ENCODE results near the gene CACTIN.
"Not testable (repeated sequence)": the region's sequence is repeated elsewhere in the genome, so short reads cannot be mapped to it uniquely, and the experiment has no call there.

Gene CACTIN

DNA sequence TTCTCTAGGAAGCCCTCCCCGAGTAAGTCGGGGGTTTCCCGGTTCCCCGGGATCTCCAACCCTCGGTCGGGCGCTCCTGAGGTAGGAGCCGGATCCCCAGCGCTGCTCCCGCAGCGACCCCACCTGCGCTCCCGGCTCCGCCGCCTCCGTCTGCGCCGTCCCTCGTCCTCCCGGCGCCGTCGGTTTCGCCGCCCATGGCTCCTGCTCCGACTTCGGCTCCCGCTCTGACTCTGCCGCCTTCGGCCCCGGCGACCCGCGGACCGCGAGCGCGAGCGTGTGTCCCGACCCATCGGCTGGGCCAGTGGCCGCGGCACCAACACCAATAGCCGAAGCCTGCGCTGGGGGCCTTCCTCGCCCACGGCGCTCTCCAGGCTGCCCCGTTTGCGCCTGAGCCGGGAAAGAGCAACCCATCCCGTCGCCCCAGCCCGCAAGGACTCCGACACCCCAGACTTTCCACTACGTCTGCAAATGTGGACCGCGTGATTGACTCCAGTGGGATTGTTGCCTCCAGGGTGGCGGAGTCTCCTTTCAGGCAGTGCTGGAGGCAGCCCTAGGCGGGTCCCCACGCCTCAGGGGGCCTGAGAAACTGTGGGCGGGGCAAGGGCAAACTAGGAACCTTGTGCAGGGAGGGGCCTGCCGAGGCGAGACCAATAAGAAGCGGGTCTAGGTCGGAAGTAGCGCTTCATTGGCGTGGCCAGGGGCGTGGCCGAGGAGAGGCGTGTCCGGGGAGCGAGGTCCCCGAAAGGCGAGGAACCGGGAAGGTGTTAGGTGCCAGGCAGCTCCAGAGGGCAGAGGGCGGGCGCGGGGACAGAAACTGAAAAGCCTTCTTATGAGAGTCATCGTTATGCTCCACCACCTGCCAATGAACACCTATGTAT lies at the start of gene CACTIN:
CACTIN (minus strand) TSS at position 318 of the 878 bp plus-strand sequence; CDS start at position 290, 28 bp downstream.
- peak; percentile 98 to 99 for DNase-seq

DNA sequence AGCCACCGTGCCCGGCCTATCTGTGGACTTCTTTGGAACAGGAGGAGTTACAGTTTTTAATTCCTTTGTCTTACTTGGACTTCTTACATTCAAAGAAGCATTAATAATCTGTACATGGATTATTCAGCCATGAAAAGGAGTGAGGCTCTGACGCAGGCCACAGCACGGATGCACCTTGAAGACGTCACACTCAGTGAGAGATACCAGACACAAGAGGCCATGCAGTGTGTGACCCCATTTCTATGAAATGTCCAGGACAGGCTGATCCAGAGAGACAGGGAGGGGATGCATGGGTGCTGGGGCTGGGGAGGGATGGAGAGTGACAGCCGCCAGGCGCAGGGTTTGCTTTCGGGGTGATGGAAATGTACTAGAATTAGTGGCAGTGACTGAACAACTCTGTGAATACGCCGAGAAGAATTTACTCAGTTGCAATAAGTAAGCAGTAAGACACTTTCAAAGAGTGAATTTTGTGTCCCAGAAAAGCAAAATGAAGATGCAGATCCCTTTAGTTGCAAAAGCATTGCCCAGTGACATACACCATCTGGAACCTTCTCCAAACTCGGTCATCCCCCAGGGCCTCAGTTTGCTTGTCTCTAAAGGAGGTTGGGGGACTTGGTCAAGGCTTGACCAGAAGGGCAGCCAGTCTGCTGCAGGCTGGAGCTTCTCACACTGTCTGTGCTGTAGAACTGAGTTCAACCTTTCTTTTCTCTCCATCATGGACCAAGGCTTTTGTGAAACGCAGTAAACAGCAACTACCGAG lies 48.4 kb upstream of the CACTIN start:
- DNase-seq: no peak

DNA sequence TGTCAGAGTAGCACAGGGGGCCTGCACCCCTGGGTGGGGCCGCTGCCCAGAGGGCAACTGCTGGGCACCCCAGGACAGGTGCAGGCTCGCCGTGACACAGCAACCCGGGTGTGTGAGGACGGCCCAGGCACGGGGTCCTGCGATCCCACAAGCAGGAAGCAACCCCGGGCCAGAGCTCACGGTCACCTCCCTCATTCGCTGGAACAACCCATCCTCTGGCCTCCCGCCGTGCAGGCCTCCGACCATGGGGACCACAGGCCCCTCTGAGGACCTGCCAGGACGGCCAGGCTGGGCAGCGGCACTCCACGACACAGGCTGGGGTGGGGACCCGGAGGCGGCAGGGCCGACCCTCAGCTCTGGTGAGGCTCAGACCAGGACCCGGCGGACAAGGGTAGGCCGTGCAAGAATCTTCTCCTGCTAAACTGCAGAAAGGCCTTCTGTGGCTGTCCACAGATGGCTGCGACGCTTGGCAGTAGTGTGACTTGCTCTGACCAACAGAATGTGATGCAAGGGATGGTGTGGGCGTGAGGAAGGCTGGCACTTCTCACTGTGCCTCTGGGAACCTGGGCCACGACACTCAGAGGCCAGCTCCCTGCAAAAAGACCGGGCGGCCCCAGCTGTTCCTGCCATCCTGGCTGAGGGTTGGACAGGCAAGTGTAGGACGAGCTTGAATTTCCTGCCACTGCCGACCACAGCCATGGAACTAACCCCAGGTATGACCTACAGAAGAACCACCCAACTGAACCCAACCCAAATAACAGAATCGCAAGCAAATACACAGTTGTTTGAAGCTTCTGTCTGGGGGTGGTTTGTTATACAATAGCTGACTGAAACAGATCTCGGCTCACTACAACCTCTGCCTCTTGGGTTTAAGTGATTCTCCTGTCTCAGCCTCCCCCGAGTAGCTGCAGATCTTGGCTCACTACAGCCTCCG lies 47.2 kb upstream of the CACTIN start:
- DNase-seq: no peak

DNA sequence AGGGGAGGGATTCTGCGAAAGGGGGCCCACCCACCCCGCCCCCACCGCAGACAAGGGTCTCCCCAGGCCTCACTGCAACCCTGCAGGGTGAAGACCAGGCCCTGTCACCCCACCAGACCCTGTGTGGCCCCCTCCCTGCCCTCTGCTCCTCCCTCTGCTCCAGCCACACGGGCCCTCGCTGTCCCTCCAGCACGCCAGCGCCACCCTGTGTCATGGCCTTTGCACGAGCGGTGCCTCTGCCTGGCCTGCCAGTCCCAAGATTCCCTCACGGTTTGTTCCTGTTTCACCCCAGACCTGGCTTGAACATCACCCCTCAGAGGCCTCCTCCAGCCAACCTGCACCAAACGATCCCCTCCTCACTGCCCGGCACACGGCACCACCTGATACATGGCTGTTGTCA lies 46.4 kb upstream of the CACTIN start:
- no peak for DNase-seq

DNA sequence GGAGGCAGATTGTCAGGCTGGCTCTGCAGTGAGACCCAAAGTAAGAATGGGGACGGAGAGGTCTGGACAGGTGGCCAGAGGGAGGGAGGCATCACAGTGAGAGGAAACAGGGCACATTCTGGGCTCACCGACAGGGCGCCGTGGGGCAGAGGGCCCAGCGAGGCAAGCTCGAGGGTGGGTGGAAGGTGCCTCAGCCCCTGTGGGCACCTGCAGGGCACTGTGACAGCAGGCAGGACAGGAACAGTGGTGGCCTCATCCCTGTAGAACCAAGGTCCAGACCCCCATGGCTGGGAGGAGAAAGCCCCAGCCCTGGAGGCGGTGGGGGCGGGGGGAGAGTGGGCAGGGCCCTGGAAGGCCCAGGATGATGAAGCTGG lies 46.0 kb upstream of the CACTIN start:
- no peak for DNase-seq

DNA sequence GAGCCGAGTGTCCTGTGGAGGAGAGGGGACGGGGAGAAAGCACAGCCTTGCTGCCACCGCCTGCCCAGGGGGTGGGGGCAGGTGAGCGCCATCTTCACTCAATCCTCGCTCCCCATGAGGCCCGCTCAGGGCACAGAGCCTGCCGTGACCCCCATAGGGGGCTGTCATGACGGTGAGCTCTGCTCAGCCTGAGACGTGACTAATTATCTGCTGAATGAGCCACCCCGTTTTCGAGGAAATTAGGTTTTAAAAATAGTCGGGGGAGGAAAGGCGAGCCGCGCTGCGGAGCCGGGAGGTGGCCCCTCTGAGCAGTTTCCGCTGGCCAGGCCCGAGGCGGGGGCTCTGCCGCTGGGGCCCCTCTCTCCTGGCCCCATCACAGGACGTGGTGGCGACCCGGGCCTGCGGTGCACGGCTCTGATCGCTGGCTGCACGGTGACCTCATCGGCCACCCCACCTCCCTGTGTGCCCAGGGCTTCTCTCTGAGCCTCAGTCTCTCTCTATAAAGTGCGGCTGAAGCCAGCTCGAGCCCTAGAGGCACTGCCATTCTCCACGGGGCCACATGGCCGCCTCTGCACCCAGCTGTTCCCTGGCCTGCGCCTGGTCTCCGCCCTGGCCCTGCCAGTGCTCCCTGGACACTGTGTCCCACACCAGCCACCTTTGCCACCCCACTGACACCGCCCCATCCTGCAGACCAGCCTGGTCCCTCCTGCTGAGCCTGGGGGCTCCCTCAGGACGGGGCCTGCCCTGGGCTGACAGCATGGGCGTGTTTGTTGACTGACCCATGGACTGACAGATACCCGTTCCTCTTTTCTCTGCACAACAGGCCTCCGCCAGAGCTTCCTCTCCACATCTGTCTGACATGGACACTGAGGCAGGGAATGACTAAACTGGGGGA lies 45.3 kb upstream of the CACTIN start:
- peak in 1 of 2 donors; percentile 20 for DNase-seq

DNA sequence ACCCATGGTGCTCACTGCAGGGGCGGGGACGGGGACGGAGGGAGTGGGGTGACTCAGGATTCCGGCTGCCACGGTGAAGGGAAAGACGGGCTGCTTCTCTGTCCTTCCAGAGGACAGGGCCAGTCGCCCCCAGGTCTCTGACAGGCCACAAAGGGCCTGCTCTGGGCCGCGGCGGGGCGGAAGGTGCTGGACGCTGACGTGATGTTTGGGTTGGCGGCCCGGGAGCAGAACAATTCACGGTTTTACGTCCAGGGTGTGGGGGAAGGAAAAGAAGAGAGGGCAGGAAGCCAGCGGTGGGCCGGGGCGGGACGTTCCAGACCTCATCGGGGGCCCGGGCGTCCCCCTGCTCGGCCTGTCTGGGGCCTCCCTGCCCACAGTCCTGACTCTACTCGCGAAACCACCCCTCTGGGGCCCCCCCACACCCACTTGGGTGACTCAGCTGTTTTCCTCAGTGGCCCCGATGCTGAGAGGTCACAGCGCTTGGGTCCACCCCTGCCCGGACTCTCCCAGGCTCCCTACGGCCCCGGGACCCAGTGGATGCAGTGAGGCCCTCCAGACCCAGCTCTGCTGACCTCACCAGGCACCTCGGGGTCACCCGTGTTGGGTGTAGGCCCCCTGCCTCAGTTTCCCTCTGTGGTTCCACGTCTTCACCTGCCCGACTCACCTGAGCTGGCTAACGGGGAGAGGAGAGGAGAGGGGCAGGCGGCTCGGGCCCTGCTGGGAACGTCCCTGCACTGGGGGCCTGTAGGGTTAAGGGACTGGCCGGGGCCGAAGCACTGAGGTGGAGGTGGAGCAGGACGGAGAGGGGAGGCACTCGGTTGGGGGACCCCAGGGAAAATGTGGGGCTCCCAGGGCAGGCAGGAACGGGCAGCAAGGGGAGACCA lies 44.4 kb upstream of the CACTIN start:
- DNase-seq: peak; percentile 15 to 42

DNA sequence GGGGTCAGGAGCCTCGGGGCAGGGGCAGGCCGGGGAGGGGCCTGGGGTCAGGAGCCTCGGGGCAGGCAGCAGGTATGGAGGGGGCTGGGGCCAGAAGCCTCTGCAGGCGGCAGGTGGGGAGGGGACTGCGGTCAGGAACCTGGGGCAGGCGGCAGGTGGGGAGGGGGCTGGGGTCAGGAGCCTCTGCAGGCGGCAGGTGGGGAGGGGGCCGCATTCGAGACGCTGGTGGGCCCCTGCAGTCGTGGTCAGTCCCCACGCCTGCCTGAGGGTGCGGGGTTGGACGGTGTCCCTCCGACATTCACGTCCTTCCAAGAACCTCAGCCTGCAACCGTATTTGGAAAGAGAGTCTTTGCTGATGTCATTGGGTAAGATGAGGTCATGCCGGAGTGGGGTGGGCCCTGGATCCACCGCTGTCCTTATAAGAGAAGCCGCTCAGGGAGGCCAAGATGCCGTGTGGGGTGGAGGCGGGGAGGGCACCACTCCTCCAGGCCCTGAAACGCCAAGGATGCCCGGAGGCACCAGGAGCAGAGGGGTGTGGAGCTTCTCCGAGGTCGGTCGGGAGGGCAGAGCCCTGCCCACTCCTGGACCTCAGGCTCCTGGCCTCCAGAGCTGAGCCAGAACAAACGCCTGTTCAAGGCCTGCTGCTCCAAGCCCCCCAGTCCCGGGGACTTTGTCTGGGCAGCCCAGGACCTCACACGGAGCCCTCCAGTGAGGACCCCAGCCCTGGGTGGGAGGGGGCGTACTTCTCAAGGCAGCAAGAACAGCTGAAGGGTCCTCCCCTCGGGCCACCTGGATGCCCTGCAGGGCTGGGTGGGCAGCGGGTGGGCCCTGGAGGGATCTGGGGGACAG lies 43.6 kb upstream of the CACTIN start:
- no peak for DNase-seq

DNA sequence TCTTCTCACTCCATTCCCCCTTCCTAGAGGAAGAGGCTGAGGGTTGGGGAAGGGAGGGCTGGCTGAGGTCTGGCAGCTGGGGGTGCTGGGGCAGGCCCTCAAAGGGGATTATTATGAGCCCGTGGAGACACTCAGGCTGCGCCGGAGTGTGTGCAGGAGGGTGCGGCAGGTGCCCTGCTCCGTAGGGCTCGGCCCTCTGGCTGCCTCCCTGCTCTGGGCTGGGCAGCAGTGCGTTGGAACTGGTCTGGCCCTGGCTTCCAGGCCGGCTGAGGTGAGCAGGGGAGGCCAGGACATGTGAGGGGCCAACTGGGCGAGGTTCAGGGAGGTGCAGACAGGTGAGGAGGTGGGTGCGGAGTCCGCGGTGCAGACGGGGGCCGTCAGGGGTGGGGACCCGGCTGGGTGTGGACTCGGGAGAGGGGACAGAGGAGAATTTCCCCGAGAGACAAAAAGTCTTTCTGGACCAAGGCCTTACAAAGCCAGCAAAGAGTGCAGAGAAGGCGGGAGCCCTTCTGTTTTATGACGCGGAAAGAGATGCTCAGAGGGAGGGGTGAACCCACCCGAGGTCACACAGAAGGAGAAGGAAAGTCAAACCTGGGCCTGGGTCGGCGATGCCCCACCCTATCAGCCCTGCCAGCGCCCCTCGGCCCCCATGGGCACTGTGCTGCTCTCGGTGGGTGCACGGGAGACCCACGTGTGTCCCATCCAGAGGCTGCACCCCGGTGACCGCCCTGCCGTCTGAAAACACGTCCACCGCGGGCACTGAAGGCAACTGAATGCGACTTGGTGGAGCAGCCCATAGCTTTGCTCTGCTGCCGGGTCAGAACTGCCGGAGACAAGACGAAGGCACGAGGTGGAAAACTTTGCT lies 42.7 kb upstream of the CACTIN start:
- DNase-seq: no peak

DNA sequence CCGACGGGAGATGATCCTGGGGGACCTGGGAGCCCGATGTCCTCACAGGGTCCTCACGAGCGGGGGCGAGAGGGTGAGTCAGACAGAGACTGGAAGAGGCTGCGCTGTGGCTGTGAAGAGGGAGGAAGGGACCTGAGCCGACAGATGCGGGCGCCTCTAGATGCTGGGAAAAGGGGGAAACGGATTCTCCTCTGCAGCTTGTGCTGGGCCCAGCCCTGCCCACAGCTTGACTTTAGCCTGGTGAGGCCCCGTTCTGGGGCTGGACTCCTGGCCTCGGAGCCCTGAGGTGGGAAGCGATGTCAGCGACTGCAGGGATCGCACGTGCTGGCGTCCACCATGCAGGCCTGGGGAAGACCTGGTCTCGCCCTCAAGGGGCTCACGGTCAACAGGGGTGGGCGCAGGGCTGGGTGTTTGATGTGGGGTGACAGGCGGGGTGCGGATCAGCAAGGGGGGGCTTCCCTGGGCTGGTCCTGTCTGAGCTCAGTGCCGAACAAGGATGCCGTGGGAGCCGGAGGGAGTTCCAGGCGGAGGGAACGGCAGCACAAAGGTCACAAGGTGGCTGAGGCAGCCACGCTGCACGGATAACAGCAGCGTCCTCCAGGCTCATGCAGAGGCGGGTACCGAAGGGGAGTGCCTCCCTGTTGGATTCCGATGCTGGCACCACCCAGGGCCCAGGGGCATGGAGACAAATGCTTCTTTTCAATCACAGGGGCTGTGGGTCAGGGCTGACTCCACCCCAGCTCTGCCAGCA lies 41.9 kb upstream of the CACTIN start:
- no peak for DNase-seq

DNA sequence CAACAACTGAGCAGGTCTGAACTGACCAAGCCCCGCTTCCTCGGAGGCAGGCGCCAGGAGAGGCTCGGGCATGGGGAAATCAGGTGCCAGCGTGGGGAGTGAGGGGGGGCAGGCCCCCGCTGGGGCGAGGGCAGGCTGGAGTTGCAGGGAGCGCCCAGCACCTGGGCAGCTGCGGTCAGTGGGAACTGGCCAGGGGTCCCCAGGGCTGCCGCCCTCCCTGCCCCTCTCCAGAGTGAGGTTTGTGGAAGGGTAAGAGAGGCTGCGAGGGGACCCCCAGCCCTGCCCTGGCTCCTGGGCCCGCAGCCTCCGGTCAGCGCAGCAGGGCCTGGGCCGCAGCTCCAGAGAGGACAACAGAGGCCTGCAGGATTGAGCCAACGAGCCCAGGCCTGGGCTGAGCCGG lies 41.2 kb upstream of the CACTIN start:
- DNase-seq: no peak

DNA sequence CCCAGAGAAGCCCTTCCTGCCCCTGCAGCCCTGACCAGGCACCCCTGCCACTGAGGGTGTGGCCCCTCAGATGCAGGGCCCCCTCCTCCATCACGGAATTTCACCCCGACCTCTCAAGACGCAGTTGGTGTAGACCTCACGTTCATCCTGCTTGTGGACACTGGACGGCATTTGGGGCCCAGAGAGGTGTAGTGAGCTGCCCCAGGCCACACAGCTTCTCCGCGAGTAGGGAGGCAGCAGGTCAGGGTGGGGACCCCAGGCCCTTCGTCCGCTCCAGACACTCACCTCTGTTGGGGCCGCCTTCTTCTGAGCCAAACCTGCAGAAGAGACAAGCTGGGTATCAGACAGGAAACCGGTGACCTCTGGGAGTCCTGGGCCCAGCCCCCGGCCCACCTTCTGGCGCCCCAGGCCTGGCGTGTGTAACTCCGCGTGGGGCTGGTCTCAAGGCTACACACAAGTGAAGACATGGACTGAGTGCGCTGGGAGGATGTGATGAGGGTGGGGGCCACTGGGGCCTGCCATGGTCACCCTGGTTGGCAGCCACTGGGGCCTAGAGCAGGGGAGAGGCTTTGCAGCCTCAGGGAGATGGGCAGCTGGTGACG lies 40.5 kb upstream of the CACTIN start:
- DNase-seq: no peak

DNA sequence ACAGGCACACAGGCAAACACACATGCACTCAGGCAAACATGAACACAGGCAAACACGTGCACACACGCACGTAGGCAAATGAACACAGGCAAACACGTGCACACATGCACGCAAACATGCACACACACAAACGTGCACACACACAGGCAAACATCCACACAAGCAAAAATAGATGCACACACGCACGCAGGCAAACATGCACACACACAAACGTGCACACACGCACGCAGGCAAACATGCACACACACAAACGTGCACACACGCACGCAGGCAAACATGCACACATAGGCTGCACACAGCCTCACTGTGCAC lies 39.9 kb upstream of the CACTIN start:
- DNase-seq: not testable (repeated sequence)

DNA sequence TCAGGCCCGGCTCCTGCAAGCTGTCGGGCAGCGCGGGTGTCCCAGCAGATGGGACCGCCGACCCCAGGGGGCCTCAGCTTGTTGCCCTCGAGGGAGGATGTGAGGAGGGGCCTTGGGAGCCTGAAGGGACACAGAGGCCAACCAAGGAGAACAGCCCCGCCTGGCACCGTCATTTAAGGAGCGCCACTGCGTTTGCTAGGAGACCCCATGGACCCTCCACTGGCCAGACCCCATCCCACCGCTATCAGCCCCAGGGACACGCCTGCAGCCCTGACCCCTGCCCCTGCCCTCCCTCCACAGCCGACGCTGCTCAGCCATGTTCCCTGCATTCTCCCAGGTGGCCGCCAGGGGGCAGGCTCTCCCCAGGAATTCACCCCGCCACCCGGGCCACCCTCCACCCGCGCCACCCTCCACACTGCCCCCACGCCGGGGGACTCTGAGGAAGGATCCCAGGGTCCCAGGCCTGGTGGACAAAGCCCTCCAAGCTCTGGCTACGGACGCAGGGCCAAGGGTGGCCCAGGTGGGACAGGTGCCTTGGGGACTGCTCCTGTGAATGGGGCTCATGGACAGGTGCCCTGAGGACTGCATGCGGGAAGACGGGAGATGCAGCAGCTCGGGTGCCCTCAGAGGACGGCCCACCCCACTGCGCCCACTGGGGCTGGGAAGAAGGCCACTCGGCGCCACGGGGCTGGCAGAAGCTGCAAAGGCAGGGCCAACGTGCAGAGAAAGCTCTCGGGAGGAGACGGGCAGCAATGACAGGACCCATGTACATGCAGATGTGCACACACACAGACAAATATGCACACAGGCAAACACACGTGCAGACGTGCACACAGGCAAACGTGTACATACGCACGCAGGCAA lies 39.3 kb upstream of the CACTIN start:
- peak; percentile 63 to 79 for DNase-seq

DNA sequence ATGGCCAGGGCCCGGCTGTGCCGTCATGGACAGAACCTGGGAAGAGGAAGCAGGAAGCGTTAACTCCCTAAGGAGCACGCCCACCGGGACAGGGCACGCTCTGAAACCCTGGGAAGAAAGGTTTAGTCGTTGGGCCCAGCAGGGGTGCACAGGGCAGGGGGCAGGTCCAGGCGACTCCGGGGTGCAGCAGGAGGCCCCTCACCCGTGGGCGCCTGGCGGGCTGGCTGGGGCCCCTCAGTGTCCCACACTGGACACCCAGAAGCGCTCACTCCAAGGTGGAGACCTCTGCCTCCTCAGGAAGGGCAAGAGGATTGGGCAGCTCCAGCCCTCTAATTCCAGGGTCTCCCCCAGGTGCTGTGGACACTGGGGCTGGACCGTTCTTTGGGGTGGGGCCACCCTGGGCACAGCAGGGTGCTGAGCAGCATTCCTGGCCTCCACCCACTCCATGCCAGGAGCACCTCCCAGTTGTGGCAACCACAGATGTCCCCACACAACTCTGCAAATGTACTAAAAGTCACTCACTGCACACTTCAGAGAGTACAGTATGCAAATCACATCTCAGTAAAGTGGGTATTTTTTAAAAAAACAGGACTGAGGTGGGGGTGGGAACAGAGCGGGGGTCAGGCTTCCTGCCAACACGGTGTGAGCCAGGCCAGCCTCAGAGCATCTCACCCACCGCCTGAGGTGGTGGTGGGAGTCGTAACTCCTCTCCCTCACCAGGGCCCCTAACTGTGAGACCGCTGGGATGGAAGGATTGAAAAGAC lies 38.5 kb upstream of the CACTIN start:
- no peak for DNase-seq

DNA sequence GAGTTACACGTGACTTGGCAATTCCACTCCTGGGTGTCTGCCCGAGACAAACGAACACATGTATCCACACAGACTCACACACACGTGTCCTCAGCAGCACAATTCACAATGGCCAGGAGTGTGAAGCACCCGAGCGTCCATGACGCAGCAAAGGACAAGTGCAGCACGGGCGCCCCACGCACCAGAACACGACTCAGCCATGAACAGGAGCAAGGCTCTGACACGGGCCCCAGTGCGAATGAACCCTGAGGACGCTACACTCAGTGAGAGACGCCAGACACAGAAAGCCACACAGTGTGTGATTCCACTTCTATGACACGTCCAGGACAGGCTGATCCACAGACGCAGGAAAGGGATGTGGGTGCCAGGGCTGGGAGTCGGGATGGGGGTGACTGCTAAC lies 37.2 kb upstream of the CACTIN start:
- no peak for DNase-seq
